GM19324 (cell line): ENCODE data around the gene TNFRSF8.

Source experiments
- ATAC-seq: cut with Tn5 transposase; IDR thresholded peaks from one replicate; pipeline ENCODE4 v1.9.1; 2021; ENCODE audit warnings: mild to moderate bottlenecking, moderate library complexity; ENCODE audit not compliant: unreplicated experiment, low FRiP score

Gene TNFRSF8

GRCh38 chr1:12140016-12140415 lies 76.9 kb downstream of the TNFRSF8 start:
- ATAC-seq = no peak

DNA sequence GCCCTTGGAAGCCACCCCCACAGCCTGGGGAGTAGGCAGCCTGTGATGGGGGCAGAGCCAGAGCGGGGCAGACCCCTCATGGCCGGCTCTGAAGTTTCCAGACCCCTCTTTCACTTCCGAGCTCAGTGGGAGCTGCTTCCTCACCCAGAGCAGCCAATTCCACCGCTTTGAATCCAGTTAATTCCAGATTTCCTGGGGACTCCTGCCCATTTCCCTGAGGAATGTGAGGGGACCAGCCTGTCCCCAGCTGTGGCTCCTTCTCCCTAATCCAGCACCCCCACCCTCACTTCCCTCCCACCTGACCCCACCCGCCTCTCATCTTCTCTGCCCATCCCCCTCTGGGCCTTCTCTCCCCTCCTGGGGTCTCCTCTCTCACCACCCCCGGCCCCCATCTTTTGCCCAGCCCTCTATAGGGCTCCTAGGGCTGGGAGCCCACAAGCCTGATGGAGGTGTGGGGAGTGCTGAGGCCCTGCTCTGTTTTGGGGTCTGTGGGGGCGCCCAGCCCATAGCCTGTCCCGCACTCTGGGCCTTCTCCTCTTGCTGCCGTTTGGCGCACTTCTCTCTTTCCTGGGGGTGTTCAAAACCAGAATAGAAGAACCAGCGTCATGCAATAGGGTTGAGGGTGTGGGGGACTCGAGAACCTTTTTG lies 77.5 kb downstream of the TNFRSF8 start:
- ATAC-seq = no peak

GRCh38 chr1:12141163-12141850 lies 78.2 kb downstream of the TNFRSF8 start:
- no peak for ATAC-seq

DNA sequence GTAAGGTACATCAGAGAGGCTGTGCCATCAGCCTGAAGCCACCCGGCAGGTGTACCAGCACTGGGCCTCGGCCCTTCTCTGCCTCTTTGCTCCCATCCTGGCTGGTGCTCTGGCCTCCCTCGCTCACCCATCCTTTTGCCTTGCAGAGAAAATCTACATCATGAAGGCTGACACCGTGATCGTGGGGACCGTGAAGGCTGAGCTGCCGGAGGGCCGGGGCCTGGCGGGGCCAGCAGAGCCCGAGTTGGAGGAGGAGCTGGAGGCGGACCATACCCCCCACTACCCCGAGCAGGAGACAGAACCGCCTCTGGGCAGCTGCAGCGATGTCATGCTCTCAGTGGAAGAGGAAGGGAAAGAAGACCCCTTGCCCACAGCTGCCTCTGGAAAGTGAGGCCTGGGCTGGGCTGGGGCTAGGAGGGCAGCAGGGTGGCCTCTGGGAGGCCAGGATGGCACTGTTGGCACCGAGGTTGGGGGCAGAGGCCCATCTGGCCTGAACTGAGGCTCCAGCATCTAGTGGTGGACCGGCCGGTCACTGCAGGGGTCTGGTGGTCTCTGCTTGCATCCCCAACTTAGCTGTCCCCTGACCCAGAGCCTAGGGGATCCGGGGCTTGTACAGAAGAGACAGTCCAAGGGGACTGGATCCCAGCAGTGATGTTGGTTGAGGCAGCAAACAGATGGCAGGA lies 79.2 kb downstream of the TNFRSF8 start:
- ATAC-seq = no peak

- ATAC-seq = no peak
Observed at GRCh38 chr1:12142891-12143630, 80.0 kb downstream of the TNFRSF8 start.

DNA sequence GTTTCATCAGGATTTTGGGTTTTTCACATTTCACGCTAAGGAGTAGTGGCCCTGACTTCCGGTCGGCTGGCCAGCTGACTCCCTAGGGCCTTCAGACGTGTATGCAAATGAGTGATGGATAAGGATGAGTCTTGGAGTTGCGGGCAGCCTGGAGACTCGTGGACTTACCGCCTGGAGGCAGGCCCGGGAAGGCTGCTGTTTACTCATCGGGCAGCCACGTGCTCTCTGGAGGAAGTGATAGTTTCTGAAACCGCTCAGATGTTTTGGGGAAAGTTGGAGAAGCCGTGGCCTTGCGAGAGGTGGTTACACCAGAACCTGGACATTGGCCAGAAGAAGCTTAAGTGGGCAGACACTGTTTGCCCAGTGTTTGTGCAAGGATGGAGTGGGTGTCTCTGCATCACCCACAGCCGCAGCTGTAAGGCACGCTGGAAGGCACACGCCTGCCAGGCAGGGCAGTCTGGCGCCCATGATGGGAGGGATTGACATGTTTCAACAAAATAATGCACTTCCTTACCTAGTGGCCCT lies 80.6 kb downstream of the TNFRSF8 start:
- no peak for ATAC-seq

GRCh38 chr1:12144236-12144635 lies 81.1 kb downstream of the TNFRSF8 start:
- ATAC-seq = no peak

DNA sequence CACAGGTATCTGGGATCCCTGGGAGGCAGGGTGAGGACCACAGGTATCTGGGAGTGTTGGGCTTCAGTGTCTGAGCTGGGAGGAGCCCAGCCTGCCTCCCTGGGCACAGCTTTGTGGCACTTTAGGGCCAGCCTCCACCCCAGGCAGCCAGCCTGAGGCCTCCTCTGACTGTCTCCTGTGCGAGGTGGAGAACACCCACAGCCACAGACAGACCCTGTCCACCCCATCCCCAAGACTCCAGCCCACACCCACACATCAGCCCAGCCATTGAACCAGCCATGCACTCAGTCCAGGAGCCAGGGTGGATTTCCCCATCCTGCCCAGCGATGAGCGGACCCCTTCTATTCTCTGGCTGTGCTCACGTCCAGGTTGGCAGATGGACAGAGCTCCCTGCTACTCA lies 81.9 kb downstream of the TNFRSF8 start:
- ATAC-seq = no peak

DNA sequence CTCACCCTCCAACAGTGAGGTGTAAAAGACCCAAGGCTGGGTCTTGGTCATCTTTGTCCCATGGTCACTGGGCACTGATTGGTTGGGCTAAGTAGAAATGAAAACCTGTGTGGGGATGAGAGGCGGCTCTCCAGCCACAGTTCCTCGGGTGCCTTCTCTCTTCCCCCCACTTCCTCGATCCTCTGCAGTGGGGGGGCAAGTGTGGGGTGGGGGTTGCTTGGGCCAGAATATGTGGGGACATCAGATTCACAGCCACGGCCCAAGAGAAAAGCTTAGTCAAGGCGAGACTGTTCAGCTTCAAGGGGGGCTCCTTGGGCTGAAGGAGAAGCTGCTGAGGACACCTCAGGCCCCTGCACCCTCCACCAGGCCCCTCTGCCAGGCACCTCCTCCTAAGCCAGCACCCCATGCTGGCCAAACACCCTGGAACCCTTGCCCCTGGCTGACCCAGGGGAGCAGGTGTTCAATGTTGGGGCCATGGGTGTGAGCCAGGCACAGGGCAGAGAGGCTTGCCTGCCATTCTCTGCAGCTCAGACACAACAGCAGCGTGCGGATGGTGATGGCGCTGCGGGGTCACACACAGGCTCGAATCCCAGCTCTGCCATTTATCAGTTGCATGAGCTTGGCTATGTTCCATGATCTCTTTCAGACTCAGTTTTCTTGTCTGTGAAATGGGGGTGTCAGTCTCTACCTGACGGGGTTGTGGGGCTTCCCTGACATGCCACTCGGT lies 82.7 kb downstream of the TNFRSF8 start:
- no peak for ATAC-seq

DNA sequence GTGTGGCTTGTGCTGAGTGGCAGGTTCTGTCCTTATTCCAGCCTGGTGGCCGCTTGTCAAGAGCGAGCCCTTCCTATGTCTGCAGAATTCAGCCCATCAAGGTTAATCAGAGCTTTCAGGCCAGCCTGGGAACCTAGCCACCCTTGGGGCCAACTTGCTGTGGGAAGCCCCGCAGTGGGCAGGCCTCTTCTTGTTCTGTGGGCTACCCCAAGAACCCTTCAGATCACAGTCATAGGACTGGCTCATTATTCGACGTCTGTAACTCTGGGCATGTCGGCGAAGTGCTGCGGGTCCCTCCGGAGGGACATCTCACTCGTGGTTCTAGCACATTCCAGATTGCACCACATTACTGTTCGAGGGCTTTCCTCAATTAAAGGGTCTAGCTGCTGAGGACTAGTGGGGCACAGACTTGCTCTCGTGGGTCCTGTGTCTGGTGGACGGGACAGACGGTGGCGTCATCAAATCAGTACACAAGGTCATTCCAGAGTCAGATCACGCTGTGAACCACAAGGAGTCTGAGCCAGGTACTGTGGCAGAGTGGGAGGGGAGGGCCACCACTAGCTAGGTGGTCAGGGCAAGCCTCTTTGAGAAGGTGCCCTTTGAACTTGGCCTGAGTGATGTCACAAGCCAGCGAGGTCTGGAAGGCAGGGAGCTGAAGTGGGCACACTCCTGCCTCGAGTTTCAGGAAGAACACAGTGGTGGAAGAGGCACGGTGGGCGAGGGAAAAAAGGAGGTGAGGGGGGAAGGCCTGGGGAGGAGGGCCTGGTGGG lies 83.4 kb downstream of the TNFRSF8 start:
- no peak for ATAC-seq

- no peak for ATAC-seq
Observed at GRCh38 chr1:12147201-12147701, 84.1 kb downstream of the TNFRSF8 start.

GRCh38 chr1:12148160-12148957 lies 85.3 kb downstream of the TNFRSF8 start:
- no peak for ATAC-seq

GRCh38 chr1:12148958-12149790 lies 86.1 kb downstream of the TNFRSF8 start:
- ATAC-seq = no peak

GRCh38 chr1:12149791-12150175 lies 86.7 kb downstream of the TNFRSF8 start:
- ATAC-seq = no peak

- no peak for ATAC-seq
Observed at GRCh38 chr1:12150456-12151200, 87.5 kb downstream of the TNFRSF8 start.

- ATAC-seq = no peak
Observed at GRCh38 chr1:12151465-12151864, 88.4 kb downstream of the TNFRSF8 start.
